Globus pallidus (tissue), 1 donor: ENCODE measurements around the gene RTBDN.
A peak's percentile ranks its signal among the peaks of the same experiment; 100 is the strongest.
"Not testable (repeated sequence)": the region's sequence is repeated elsewhere in the genome, so short reads cannot be mapped to it uniquely, and the experiment has no call there.

Experiments
- DNase-seq: peaks from one replicate; pipeline ENCODE4 v3.0.0-alpha.2; 2015; ENCODE audit warnings: low spot score

The RTBDN gene

DNA sequence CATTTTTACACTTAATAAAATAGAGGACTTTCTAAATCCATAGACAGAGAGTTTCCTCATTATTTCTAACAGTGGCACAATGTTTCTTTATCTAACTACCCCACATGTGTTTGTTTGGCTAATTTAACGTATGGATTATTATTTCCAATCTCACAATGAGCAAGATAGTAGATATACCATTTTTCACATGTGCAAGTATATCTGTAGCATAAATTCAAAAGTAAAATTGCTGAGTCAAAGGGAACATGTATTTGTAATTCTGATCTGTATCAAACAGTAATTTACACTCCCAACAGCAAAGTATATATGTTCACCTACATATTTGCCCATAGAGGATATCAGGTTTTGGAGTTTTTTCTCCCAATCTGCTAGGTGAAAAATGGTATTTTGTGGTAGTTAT lies 22.3 kb upstream of the RTBDN start:
- DNase-seq = no peak

- peak; percentile 59 for DNase-seq
Measured at GRCh38 chr19:12847159-12848139, 13.1 kb upstream of the RTBDN start.

- not testable (repeated sequence) for DNase-seq
Measured at GRCh38 chr19:12846613-12847012, 12.2 kb upstream of the RTBDN start.

DNA sequence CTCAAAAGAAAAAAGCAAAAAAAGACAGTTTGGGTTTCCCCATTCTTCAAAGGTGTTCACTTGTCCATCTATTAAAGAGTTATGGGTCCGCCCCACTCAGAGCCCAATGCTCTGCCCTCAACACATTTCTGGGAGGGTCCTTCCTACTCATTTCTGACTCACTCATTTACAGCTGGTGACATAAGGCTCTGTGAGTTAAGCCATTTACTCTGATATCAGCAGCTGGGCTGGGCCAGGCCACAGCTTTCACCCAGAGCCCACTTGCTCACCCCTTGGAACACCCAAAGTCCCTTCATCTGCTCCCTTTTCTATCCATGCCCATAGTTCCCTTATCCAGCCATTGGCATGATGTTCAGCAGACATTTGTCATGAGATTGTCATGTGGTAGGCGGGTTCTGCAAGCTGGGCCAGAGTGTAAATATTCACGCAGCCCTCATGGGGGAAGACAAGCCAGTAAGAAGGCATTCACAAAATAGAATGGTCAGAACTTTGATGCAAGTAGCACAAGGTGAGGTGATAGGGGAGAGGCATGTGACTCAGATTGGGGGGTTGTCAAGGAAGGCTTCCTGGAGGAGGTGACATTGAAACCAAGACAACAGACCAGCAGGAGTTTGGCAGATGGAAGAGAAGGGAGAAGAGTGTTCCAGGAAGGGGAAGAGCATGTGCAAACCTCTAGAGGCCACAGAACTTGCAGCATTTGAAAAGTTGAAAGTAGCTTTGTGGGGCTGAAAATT lies 9.8 kb upstream of the RTBDN start:
- no peak for DNase-seq

DNA sequence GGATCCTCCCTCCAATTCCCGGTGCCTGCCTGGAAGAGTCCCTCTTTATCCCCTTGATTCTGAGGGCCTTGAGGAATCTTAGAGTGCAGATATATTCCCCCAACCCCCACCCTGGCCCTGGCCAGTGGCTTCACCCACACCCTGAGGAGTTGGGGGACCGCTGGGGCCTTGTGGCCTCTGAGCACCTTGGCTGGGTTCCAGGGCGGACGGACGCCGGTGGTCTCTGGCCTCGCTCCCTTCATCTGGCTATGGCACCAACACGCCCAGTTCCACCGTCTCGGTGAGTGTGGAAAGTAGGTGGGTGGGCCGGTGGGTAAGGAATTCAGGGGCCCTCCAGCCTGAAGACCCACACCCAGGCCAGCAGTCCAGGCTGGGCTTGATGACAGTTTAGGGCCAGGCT lies 8.9 kb upstream of the RTBDN start:
- no peak for DNase-seq

DNA sequence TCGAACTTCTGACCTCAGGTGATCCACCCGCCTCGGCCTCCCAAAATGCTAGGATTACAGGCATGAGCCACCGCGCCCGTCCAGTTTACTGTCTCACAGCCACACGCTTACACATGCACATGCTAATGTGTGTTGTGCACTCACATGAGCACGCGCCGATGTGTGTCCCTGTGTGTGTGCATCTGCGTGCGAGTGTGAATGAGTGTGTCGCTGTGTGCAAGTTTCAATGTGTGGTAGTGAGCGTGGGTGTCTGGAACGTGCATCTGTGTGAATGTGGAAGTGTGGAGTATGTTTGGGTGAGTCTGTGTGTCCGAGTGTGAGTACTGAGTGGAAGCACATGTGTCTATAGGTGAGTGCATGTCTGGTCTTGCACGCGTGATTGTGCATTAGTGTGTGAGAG lies 8.1 kb upstream of the RTBDN start:
- no peak for DNase-seq

DNA sequence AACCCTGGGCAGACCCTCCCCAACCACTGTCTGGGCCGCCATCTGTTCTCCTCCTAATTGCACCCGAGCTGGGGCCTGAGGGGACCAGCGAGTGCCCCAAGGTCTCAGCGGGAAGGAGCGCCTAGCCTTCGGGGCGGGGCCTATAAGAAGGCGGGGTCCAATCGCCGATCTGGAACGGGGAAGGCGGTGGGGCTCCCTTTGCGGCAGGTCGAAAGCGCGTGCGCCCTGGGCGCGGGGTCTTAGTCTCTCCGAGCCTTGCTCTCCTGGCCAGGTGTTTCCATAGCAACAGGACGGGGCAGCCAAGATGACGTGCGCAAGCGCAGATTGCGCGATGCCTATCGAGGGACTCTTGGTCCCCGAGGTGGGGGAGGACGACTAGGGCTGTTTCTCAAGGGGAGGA lies 6.7 kb upstream of the RTBDN start:
- DNase-seq = no peak

DNA sequence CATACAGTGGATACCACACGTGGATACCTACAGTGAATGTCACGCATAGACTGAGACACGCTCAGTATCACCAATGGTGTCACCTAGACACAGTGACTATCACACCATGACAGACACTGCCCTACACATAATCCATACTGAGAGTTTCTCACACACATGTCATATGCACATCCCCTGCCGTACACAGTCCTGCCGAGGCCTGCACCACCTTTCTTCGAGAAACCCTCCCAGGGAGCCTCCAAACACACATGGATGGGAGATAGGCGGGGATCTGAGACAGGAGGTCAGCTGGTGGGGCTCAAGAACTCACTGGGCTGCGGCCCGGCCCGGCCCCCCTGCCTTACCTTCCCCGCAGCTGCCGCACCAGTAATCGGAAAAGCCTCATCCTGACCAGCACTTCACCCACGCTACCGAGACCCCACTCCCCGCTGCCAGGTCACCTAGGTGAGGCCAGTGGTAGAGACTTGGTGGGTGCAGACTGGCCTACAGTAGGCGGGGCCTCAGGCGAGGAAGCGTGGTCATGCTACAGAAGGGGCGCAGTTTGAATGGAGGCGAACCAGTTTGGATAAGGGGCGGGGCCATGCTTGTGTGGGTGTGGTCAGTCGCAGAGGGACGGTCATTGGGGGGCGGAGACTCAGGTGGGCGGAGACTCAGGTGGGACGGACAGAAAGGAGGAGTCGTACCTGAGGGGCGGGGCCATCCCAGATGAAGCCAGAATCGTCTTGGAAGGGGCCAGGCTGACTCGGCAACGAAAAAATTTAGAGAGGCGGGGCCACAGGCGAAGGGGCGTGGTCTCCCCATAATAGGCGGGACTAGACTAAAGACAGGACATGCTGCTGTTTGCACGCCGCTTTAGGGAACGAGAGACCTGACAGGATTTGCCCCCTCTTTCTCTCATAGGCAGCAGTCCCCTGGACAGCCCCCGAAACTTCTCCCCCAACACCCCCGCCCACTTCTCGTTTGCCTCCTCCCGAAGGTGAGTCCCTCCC lies 6.0 kb upstream of the RTBDN start:
- no peak for DNase-seq

- no peak for DNase-seq
Measured at GRCh38 chr19:12838886-12839756, 4.7 kb upstream of the RTBDN start.

DNA sequence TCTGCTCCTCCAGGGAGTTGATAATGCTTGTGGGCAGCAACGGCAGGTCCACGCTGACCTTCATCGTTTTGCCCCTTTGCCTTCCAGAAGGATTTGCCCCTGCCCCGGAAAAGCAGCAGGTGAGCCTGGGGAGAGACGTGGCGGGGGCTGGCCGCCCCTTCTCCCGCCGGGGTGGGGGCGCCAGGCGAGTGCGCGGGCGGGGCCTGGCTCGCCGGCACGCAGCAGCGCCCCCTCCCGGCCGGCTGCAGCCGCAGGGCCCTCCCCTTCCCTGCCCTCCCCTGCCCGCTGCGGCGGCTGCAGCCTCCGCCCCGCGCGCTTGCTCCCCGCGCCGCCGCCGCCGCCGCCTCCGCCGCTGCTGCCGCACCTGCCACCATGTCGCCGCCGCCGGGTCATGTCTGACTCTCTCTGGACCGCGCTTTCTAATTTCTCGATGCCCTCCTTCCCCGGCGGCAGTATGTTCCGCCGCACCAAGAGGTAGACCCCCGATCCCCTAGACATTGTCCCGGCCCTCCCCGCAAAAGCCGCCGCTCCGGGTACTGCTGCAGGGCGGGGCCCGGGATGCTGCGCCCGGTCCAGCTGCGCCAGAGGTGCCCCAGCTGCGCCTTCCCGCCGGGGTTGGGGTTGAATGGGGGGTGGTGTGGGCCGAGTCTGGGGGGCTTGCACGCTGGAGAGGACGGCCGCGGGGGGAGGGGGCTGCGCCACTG lies 4.0 kb upstream of the RTBDN start, which contains the start of gene MAST1:
Gene MAST1, plus strand, starts transcription at position 334 of the 704 bp plus-strand sequence. Its CDS starts 58 bp downstream, at position 392.
- DNase-seq = peak; percentile 20

DNA sequence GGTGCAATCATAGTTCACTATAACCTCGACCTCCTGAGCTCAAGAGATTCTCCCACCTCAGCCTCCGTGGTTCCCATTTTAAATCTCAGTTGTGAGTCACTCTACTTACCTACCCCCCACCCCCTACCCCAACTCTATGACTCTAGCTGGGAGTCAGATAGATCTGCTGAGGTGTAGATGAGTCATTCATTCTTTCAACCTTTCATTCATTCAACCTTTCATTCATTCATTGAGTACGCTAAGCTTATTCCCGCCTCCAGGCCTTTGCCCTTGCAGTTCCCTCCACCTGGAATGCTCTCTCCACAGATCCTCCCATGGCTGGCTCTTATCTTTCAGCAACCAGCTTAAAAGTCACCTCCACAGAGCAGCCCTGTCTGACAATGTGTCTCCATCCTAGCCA lies 2.8 kb upstream of the RTBDN start:
- DNase-seq = no peak

- DNase-seq = no peak
Measured at GRCh38 chr19:12836529-12836863, 2.1 kb upstream of the RTBDN start.

DNA sequence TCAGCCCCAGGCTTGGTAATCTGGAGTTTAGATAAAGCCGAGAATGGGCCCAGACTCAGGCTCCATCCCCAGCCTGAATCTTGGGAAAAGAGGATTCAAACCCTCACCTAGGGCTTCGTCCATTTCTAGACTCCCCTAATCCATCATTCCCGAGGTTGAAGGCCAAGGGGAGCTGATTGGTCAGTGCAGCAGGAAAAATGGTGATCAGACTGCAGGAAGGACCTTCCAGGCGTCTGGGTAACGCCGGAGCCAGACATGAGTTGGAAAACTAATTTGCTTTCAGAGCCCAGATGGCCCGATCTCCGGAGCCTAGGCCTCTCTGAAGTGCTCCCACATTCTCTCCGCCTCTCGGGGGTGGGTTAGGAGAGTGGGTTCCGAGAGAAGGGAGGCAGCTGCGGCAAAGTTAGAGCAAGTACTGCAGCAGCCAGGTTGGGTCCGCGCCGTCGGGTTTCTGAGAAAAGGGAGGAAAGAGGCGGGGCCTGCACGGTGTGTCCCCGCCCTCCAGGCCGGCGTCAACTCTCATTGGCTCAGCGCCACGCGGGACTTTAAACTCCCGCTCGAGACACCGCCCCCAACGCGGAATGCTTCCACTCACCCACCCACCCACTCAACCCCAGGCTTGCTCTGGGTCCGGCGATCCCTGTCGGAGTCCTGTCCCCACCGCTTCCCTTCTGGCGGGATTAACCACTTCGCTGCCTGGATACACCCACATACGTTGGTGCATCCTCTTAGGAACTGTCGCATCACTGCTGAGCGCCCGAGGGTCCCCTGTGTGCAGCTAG lies 788 bp upstream of the RTBDN start:
- no peak for DNase-seq

DNA sequence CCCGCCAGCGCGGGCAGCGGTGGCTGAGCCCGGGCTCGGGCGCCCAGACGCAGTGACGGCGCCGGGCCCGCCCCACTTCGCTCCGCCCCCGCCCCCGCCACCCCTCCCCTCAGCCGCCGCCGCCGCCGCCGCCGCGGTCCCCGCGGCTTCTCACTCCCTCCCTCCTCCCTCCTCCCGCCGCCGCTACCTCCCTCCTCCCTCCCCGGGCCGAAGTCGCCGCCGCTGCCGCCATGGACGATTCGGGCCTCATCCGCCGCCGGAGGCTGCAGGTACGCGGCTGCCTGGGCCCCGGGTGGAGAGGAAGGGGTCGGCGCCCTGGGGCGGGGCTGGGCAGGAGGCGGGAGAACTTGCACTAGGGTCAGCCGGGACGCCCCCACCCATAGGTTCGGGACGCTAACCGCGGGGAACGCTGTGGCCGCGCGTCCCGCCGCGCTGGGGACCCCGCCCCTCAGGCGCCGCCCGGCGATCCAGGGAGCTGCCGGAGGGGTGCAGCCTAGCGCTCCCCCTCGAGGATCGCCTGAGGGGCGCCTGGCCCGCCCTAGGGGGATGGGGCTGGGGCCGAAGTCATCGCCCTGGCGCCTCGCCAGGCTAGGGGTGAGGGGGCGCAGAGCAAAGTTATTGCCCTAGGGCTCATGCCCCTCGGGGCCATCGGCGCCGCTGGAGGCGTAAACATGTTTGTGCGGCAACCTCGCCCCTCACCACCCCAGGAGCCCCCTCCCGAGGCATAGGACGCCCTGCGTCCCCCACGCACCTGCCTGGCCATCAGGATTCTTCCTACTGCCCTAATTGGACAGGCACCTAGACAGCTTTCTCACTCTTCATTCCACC lies 427 bp downstream of the RTBDN start:
- DNase-seq = no peak

- DNase-seq = no peak
Measured at GRCh38 chr19:12833418-12833737, 1.0 kb downstream of the RTBDN start.

- DNase-seq = no peak
Measured at GRCh38 chr19:12828494-12828893, 5.9 kb downstream of the RTBDN start.

DNA sequence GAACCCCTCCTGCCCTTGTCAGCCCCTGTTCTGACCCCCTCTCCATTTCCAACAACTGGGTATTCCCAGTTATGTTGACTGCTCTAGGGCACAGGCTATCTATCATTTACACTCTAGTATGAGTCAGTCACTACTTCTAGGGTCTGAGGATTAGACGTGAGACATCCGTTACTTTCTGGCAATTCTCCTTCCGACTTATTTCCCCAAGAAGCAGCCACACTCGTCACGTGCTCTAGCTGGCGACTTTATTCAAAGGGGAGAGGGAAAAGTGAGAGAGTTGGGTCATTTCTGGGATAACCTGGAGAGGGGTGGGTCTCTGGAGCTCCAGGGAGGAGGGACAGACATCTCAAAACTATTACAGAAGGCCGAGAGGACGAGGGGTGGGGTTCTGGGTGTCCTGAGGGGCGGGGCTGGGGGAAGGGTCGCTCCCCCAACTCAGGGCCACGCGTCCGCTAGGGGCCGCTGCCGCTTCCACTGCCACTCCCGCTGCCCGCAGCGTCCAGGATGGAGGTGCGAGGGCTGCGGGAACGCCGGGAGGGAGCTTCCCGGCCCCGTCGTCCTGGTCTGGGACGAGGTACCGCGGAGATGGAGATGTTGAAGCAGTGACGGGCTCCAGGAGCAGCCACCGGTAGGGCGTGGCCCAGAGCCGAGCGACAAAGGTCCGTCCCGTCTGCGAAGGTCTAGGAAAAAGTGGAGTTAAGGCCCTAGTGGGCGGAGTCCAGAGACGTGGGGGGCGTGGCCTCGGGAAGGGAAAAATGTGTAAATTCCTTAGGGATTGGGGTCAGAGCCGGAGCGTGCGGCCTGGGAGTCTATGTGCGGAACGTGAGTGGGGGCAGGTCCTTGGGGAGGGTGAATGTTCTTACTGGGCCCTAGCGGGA lies 8.9 kb downstream of the RTBDN start:
- DNase-seq = no peak

GRCh38 chr19:12821761-12822160 lies 12.6 kb downstream of the RTBDN start:
- DNase-seq = no peak
